Measurements from ENCODE around the gene PACSIN1.

PACSIN1 gene

GRCh38 chr6:34527751-34528670 is 62.1 kb downstream of the PACSIN1 start:
- no peak for DNase-seq (ENCODE audit: low read depth)

DNA sequence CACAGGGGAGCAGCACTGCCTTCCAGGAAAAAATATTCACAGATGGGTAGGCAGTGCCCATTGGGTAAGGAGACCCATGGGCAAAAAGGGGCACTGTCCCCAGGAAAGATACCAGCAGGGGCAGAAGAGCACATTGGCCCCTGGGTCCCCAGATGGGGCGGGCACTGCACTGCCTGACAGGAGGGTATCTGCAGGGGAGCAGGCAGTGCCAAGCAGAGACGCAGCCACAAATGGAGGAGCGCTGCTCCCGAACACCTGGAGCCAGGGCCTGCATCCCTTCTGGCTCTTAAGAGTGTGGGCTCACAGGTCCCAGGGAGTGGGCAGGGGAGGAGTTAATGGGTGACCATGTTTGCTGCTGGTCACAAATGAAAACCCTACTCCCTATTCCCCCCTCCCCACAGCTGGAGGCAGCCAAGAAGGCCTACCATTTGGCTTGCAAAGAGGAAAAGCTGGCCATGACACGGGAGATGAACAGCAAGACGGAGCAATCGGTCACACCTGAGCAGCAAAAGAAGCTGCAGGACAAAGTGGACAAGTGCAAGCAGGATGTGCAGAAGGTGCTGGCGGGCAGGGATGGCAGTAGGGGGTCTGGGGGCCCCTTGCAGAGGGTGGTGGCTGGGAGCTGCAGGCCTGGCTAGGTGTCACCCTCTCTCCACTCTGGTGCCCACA is 63.3 kb downstream of the PACSIN1 start:
- DNase-seq (ENCODE audit: low read depth), result no peak

GRCh38 chr6:34529665-34530327 is 63.9 kb downstream of the PACSIN1 start:
- DNase-seq (ENCODE audit: low read depth), result no peak

DNA sequence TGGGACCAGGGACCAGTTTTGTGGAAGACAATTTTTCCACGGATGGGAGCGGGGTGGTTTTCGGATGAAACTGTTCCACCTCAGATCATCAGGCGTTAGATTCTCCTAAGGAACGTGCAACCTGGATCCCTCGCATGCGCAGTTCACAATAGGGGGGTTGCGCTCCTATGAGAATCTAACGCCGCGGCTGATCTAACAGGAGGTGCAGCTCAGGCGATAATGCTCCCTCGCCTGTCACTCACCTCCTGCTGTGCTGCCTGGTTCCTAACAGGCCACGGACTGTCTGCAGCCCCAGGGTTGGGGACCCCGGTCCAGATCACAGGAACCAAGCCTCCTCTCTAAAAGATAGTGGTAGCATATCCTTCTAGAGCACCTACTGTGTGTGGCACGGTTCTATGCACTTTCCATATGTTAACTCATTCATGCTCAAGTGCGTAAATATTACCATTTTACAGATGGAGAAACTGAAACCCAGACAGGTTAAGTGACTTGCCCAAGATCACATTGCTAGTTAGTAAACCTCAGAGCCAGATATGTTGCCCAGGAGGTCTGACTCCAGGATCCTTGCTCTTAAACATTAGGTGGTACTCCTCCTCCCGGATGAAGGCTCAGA is 65.0 kb downstream of the PACSIN1 start:
- DNase-seq (ENCODE audit: low read depth), result no peak

GRCh38 chr6:34531580-34532201 is 65.8 kb downstream of the PACSIN1 start:
- no peak for DNase-seq (ENCODE audit: low read depth)

GRCh38 chr6:34532230-34532629 is 66.4 kb downstream of the PACSIN1 start:
- no peak for DNase-seq (ENCODE audit: low read depth)

- no peak for DNase-seq (ENCODE audit: low read depth)
Observed at GRCh38 chr6:34534146-34534545, 68.3 kb downstream of the PACSIN1 start.

DNA sequence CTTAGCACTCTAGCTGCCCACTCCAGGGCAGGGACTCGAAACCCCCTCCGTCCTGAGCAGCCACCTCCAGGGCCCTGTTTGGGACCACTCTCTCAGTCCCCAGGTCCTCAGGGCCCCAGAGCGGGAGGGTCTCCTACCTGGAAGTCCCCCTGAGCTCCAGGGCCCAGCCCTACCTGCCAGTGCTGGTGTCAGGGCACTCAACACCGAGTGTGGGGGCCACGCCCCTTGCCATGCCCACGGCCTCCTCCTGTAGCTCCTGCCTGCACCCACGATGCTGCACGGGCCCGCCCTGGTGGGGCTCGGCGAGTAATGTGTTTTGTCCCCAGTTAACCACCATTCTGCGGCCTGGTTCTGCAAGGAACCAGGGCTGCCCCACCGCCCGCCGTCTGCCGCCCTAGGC is 68.8 kb downstream of the PACSIN1 start:
- no peak for DNase-seq (ENCODE audit: low read depth)

- DNase-seq (ENCODE audit: low read depth), result no peak
Observed at GRCh38 chr6:34535199-34535598, 69.3 kb downstream of the PACSIN1 start.

DNA sequence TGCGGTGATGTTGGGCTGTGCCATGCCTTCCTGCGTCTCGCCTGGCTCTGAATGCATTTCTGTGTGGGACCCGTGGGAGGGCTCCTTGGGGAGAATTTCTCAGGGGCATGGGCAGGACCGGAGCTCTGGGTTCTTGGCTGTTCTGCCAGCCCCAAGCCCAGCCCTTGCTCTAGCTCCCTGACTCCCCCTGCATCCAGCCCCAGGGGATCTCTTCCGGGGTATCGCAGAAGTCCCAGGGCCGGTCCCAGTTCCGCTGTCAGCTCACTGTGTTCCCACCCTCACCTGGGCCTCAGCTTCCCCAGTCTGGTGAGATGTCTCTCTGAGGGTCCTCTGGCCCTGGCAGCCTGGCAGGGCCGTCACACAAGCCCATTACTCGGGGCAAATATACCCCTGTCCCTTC is 69.8 kb downstream of the PACSIN1 start:
- DNase-seq (ENCODE audit: low read depth), result no peak

DNA sequence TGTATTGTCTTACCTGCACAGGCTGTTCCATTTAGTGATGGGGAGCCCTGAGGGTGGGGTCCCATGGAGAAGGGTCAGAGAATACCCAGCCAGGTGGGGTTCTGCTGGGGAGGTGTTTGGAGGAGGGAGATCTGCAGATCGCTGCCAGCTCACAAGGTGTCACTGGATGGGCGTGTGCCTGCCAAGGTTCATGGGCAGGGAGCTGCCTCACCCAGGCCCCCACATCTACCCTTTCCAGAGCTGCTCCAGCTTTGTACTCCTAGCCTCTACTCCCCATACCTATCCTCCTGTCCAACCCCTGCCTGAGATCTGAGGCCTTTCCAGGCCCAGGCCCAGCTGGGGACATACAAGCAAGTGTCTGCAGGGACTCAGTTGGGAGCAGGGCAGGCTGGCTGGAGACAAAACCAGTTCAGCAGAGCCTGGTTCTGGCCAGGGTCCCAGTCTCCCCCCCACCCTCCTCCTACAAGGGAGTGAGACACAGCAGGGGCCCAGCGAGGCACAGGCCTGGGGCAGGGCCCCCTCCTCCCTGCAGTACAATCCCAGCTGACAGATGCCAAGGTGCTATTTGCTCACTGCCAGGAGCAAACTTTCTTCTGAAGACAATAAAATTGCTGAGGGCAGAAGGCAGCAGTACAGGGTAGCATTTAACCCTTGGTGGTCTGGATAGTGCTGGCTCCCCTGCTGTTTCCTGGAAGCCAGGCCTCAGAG is 70.5 kb downstream of the PACSIN1 start:
- DNase-seq (ENCODE audit: low read depth), result no peak

- no peak for DNase-seq (ENCODE audit: low read depth)
Observed at GRCh38 chr6:34536959-34537848, 71.3 kb downstream of the PACSIN1 start.

GRCh38 chr6:34537922-34538550 is 72.2 kb downstream of the PACSIN1 start:
- no peak for DNase-seq (ENCODE audit: low read depth)

GRCh38 chr6:34538581-34538980 is 72.7 kb downstream of the PACSIN1 start:
- DNase-seq (ENCODE audit: low read depth), result no peak

DNA sequence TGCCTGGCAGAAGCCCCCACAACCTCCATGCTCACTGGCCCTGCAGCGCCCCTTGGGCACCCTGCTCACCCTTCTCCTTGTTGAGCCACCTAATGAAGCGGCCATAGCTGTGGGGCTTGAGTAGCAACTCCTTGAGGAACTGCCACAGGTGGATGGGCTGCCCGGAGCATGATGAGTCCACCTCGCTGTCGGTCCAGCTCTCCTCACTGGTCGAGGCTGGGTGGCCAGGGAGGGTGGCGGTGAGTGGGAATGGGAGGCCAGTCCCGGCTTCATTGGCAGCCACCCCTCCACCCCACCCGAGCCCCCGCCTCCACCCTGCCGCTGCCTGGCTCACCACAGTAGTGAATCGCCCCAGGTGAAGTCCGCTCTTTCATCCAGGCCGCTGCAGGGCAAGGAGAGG is 73.3 kb downstream of the PACSIN1 start:
- DNase-seq (ENCODE audit: low read depth), result no peak

DNA sequence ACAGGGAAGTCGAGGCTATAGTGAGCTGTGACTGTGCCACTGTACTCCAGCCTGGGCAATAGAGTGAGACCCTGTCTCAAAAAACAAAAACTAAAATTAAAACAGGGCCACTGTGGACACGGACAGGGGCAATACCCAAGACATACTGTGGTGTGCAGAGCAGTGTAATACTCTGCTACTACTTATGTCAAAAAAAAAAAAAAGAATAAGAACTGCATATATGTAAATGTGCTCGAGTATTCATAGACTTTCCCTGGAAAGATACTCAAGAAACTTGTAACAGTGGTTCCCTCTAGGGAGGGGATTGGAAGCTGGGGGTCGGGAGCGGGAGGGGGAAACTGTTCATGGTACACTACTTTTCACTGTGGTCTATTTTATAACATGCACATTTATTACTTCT is 74.3 kb downstream of the PACSIN1 start:
- no peak for DNase-seq (ENCODE audit: low read depth)

DNA sequence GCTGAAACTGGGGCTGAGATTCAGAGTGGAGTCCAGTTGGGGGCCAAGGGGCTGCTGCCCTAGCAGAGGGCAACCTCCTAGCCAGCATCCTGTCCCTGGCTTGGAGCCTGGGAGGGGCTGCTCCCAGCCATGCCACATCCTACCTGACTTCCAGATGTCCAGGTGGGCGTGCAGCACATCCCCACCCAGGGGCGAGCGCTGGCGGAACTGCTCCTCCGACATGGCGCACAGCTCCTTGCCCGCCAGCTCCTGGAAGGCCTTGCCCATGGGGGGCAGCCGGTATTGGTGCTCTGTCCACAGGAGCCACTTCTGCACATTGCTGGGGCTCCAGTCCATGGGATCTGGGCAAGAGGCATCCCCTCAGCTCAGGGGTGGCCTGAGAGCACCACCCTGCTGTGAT is 75.0 kb downstream of the PACSIN1 start:
- DNase-seq (ENCODE audit: low read depth), result no peak

DNA sequence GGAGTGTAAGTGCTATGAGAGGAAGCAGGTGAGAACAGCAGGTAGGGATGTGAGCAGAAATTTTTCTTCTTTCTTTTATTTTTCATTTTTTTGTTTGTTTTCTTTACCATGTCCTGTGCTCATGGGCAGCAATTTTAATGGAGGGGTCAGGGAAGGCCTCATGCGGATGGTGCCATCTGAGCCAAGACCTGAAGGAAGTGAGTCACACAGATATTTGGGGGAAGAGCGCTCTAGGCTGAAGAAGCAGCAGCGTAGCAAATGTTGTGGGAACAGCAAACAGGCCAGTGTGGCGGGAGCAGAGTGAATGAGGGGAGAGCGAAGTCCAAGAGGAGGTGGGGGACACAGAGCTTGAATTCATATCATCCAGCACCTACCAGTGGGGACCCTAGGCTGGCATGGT is 77.5 kb downstream of the PACSIN1 start:
- no peak for DNase-seq (ENCODE audit: low read depth)

DNA sequence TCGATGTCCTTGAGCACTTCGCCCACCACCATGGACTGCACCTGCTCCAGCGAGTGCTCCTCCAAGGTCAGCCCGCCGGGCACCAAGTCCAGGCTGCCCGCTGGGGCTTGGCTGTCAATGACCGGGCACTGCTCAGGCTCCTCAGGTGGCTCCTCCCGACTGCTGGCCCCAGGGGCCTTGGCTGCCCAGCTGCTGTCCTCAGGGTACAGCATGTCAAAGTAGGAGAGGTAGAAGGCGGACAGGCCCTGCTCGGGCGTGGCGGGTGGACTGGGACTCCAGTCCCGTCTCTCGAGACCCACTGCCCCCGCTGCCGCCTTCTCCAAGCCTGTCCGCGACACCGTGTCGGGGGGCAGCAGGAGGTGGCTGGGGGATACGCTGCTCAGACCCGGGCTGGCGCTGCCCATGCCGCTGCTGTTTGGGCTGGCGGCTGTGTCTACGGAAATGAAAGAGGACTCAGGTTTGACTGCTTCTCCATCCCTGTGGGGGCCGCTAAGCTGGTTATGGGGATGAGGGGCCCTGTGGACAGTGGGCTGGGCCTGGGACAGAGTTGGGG is 78.3 kb downstream of the PACSIN1 start:
- DNase-seq (ENCODE audit: low read depth), result no peak

Data from stimulated activated CD4-positive, alpha-beta T cell treated with anti-CD3 and anti-CD28 coated beads, Interleukin-2, amount 100 ng/mL, for 4 hours (primary cell).